Measurements from ENCODE around the gene DHRSX. TPM values are rescaled to one million over a fixed set of nuclear protein-coding genes. Genes with fewer than 3 reads are reported as not detected.

The DHRSX gene
- total RNA-seq, 1 experiment from 2014 or later = 11.5 TPM

DNA sequence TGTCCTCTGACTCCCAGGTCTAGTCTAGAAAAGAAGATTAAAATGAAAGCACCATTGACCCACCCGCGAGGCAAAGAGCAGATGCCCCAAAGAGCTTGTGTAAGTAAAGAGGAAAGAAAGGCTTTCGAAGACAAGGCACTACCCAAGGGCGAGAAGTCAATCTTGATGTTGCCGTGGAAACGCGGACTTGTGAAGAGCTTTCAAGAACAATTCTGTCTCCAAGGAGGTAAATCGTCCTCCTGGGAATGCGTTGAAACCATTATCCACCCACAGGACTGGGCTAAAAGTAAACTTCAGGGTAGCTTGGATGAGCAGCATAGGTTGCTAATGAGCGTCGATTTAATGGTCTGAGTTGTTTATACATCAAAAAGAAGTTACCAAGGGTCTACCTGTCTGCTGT, 189.3 kb downstream of the DHRSX start:
- Histone ChIP-seq H3K4me2 (ENCODE audit: low read length) (no peak overlapping the region), H3K9me2 (replicated peaks; ENCODE audit: low read length) (no peaks in the 10 kb centered on the region), H3F3A (ENCODE audit: low read length, unreplicated experiment) (no peaks in the 10 kb centered on the region), H3K4me3 (ENCODE audit: low read length) (no peak overlapping the region), H3K79me2 (ENCODE audit: low read length) (no peaks in the 10 kb centered on the region), H3K9me3 (ENCODE audit: low read length) (no peaks in the 10 kb centered on the region), H3K27ac (ENCODE audit: low read length) (no peak overlapping the region), H3K9ac (ENCODE audit: low read length) (no peak overlapping the region), H3K36me3 (ENCODE audit: low read depth, low read length) (no peaks in the 10 kb centered on the region), H4K20me1 (ENCODE audit: low read length) (no peaks in the 10 kb centered on the region), H3K27me3 (ENCODE audit: low read length) (no peaks in the 10 kb centered on the region), H2AFZ (ENCODE audit: low read length) (no peak overlapping the region), H3K4me1 (ENCODE audit: insufficient read depth, low read length) (no peaks in the 10 kb centered on the region)
- TF ChIP-seq, protein P1, sequence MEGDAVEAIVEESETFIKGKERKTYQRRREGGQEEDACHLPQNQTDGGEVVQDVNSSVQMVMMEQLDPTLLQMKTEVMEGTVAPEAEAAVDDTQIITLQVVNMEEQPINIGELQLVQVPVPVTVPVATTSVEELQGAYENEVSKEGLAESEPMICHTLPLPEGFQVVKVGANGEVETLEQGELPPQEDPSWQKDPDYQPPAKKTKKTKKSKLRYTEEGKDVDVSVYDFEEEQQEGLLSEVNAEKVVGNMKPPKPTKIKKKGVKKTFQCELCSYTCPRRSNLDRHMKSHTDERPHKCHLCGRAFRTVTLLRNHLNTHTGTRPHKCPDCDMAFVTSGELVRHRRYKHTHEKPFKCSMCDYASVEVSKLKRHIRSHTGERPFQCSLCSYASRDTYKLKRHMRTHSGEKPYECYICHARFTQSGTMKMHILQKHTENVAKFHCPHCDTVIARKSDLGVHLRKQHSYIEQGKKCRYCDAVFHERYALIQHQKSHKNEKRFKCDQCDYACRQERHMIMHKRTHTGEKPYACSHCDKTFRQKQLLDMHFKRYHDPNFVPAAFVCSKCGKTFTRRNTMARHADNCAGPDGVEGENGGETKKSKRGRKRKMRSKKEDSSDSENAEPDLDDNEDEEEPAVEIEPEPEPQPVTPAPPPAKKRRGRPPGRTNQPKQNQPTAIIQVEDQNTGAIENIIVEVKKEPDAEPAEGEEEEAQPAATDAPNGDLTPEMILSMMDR (conservative IDR thresholded peaks at IDR 0.05; ENCODE audit: low read depth, low read length) = no peak
- TF ChIP-seq EZH2 (IDR thresholded peaks at IDR 0.05; ENCODE audit: low read length, unreplicated experiment) (no peak), EZH2phosphoT487 (IDR thresholded peaks at IDR 0.05; ENCODE audit: borderline replicate concordance, low read length) (no peak)
- no TSS peak for BruUV-seq (replicated peaks)
- intact Hi-C loops (cut with micrococcal nuclease) = no loop called here
- ChIA-PET POLR2A (ENCODE audit: unreplicated experiment) (no interaction called here), CTCF (no interaction called here)
- DNase-seq = no peak
- ATAC-seq = no peak

DNA sequence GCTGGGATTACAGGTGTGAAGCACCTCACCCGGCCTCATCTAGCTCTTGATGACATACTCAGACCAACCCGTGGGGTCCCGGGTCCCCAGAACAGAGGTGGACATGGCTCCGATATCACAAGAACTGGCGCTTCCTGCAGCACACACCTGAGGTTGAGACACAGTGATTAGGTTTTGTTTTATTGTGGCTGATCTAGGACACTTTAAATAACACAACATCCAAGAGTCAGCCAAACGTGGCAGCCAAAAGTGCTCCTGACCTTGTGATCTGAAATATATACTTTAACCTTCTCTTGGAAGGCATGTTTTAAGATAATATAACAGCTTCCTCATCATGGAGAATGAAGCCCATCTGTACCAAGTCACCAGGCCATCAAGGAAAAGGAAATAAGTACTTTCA, 198.9 kb downstream of the DHRSX start:
- Histone ChIP-seq H3K9me2 (replicated peaks; ENCODE audit: low read length) (no peaks in the 10 kb centered on the region), H2AFZ (ENCODE audit: low read length) (no peak overlapping the region), H3F3A (ENCODE audit: low read length, unreplicated experiment) (no peaks in the 10 kb centered on the region), H3K9me3 (ENCODE audit: low read length) (no peaks in the 10 kb centered on the region), H3K36me3 (ENCODE audit: low read depth, low read length) (no peaks in the 10 kb centered on the region), H3K4me2 (ENCODE audit: low read length) (no peak overlapping the region), H3K27ac (ENCODE audit: low read length) (no peak overlapping the region), H3K27me3 (ENCODE audit: low read length) (no peaks in the 10 kb centered on the region), H3K9ac (ENCODE audit: low read length) (no peak overlapping the region), H3K79me2 (ENCODE audit: low read length) (no peaks in the 10 kb centered on the region), H3K4me3 (ENCODE audit: low read length) (no peak overlapping the region), H3K4me1 (ENCODE audit: insufficient read depth, low read length) (no peaks in the 10 kb centered on the region), H4K20me1 (ENCODE audit: low read length) (no peaks in the 10 kb centered on the region)
- DNase-seq = no peak
- no peak for ATAC-seq
- ChIA-PET POLR2A (ENCODE audit: unreplicated experiment) (no interaction called here), CTCF (no interaction called here)
- intact Hi-C loops (cut with micrococcal nuclease) = no loop called here
- TF ChIP-seq EZH2 (IDR thresholded peaks at IDR 0.05; ENCODE audit: low read length, unreplicated experiment) (no peak), EZH2phosphoT487 (IDR thresholded peaks at IDR 0.05; ENCODE audit: borderline replicate concordance, low read length) (no peak)
- TF ChIP-seq, protein P1 (conservative IDR thresholded peaks at IDR 0.05; ENCODE audit: low read depth, low read length) = no peak
- BruUV-seq (replicated peaks) = no TSS peak

DNA sequence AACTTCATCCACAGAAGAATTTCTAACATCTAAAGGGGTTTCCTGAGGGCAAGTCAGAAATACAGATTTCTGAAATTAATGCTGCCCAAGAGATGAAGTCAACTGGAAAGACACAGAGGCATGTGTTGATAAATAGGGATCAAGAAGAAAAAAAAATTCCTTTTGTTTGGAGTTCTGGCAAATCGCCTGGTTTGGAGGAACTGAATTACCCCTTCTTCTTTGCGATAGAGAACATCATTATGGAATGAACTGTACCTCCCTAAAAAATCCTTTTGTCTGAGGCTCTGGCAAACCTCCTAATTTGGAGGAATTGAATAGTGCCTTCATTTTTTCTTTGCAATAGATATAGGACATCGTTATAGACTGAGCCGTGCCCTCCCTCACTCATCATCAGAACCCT, 200.9 kb downstream of the DHRSX start:
- POLR2A ChIA-PET (ENCODE audit: unreplicated experiment) = no interaction called here
- Histone ChIP-seq H4K20me1 (ENCODE audit: low read length) (no peaks in the 10 kb centered on the region), H3K36me3 (ENCODE audit: low read depth, low read length) (no peaks in the 10 kb centered on the region), H3K9me3 (ENCODE audit: low read length) (no peaks in the 10 kb centered on the region), H3K27ac (ENCODE audit: low read length) (no peak overlapping the region), H3K9ac (ENCODE audit: low read length) (no peak overlapping the region), H3F3A (ENCODE audit: low read length, unreplicated experiment) (no peaks in the 10 kb centered on the region), H3K27me3 (ENCODE audit: low read length) (no peaks in the 10 kb centered on the region), H3K4me2 (ENCODE audit: low read length) (no peak overlapping the region), H2AFZ (ENCODE audit: low read length) (no peak overlapping the region), H3K4me1 (ENCODE audit: insufficient read depth, low read length) (no peaks in the 10 kb centered on the region), H3K79me2 (ENCODE audit: low read length) (no peaks in the 10 kb centered on the region), H3K9me2 (replicated peaks; ENCODE audit: low read length) (no peaks in the 10 kb centered on the region), H3K4me3 (ENCODE audit: low read length) (no peak overlapping the region)
- CTCF ChIA-PET = no interaction called here
- no TSS peak for BruUV-seq (replicated peaks)
- no peak for ATAC-seq
- intact Hi-C loops (cut with micrococcal nuclease) = no loop called here
- TF ChIP-seq EZH2phosphoT487 (IDR thresholded peaks at IDR 0.05; ENCODE audit: borderline replicate concordance, low read length) = no peak
- no peak for TF ChIP-seq EZH2 (IDR thresholded peaks at IDR 0.05; ENCODE audit: low read length, unreplicated experiment)
- TF ChIP-seq, protein P1 (conservative IDR thresholded peaks at IDR 0.05; ENCODE audit: low read depth, low read length) = no peak
- DNase-seq = no peak

Data from PC-3 (cell line).